ENCODE data around the gene FKBP7.

FKBP7 gene

DNA sequence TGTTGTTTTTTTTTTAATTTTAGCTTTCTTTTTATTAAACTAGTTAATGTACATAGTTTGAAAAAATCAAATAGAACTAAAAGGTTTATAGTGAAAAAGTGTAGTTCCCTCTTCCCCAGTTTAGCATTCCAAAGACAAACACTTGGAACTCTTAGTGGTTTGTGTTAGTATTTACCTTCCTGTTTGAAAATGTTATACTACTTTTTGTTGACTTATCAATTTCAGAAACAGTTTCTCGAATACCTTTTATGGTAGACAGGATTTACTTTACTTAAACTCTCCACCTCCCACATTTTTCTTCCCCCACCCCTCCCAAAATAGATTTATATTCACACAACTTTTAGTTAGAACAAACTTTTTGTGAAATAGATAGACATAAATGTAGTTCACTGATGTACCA, 28.5 kb upstream of the FKBP7 start:
- TF ChIP-seq ZNF274 (IDR thresholded peaks at IDR 0.05; ENCODE audit: low read depth, low read length): no peak
- no peak overlapping the region for H3K4me3 ChIP-seq (ENCODE audit: low read length)

- no peak for TF ChIP-seq ZNF274 (IDR thresholded peaks at IDR 0.05; ENCODE audit: low read depth, low read length)
- H3K4me3 ChIP-seq (ENCODE audit: low read length): no peak overlapping the region
Observed at GRCh38 chr2:178506524-178506923, 28.1 kb upstream of the FKBP7 start.

- TF ChIP-seq ZNF274 (IDR thresholded peaks at IDR 0.05; ENCODE audit: low read depth, low read length): no peak
- H3K4me3 ChIP-seq (ENCODE audit: low read length): no peak overlapping the region
Observed at GRCh38 chr2:178506101-178506500, 27.7 kb upstream of the FKBP7 start.

- H3K4me3 ChIP-seq (ENCODE audit: low read length): no peak overlapping the region
- no peak for TF ChIP-seq ZNF274 (IDR thresholded peaks at IDR 0.05; ENCODE audit: low read depth, low read length)
Observed at GRCh38 chr2:178502751-178503150, 24.4 kb upstream of the FKBP7 start.

- TF ChIP-seq ZNF274 (IDR thresholded peaks at IDR 0.05; ENCODE audit: low read depth, low read length): no peak
- no peak overlapping the region for H3K4me3 ChIP-seq (ENCODE audit: low read length)
Observed at GRCh38 chr2:178499640-178500039, 21.2 kb upstream of the FKBP7 start.

DNA sequence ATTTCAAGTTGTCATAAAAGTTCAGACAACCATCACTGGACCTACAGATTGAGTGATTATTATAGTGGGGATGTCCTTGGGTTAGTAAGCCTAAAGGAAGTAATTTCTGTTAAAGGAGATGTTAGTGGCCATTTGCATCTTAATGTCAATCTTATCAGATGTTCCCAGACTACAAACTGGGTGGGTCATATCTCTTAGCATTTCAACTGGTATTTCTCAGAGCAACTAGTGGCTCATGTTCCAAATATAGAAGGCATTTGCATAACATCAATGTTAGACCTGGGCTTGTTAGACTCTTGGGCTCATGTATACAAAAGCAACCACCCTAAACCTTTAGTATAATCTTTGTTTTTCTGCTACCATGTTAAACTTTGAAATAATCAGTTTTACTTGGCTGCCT, 19.7 kb upstream of the FKBP7 start:
- H3K4me3 ChIP-seq (ENCODE audit: low read length): no peak overlapping the region
- no peak for TF ChIP-seq ZNF274 (IDR thresholded peaks at IDR 0.05; ENCODE audit: low read depth, low read length)

DNA sequence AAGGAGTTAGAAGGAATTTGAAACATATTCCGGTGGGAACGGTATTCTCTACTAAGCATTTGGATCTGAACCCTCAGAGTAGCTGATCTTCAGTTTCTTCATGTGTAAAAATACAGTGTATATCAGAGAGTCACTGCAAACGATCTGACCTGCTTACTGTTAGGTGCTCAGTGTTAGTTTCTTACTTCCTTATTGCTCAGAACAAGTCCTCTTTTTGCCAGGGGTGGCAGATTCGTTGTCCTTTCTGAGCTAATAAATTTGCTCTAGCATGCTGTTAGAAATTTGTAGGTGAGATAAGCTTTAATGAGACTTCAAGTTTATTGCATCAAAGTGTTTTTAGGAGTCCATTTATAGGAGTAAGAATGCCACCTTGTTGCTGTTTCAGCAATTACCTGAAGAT, 17.6 kb upstream of the FKBP7 start:
- no peak for TF ChIP-seq ZNF274 (IDR thresholded peaks at IDR 0.05; ENCODE audit: low read depth, low read length)
- H3K4me3 ChIP-seq (ENCODE audit: low read length): no peak overlapping the region

- TF ChIP-seq ZNF274 (IDR thresholded peaks at IDR 0.05; ENCODE audit: low read depth, low read length): no peak
- H3K4me3 ChIP-seq (ENCODE audit: low read length): no peak overlapping the region
Observed at GRCh38 chr2:178491612-178492011, 13.2 kb upstream of the FKBP7 start.

DNA sequence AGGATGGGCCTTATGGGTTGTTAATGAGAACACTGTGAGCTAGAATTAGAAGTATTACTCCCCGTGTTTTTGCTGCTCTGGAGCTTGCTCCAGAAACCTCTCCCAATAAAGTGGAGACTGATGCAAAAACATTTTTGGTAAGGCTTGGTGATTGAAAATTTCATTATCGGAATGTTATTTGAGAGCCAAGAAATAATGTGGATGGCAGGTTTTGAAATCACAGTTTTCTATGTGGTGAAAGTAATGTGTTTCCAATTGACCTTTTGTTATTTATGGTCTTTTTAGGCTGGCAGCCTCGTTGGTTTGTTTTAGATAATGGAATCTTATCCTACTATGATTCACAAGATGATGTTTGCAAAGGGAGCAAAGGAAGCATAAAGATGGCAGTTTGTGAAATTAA, 7.0 kb upstream of the FKBP7 start:
- H3K4me3 ChIP-seq (ENCODE audit: low read length): no peak overlapping the region
- TF ChIP-seq ZNF274 (IDR thresholded peaks at IDR 0.05; ENCODE audit: low read depth, low read length): no peak

GRCh38 chr2:178484245-178485041, 6.0 kb upstream of the FKBP7 start:
- TF ChIP-seq ZNF274 (IDR thresholded peaks at IDR 0.05; ENCODE audit: low read depth, low read length): no peak
- no peak overlapping the region for H3K4me3 ChIP-seq (ENCODE audit: low read length)

GRCh38 chr2:178482437-178482836, 4.0 kb upstream of the FKBP7 start:
- peak overlapping the region; percentile 72 for H3K4me3 ChIP-seq (ENCODE audit: low read length)
- TF ChIP-seq ZNF274 (IDR thresholded peaks at IDR 0.05; ENCODE audit: low read depth, low read length): no peak

DNA sequence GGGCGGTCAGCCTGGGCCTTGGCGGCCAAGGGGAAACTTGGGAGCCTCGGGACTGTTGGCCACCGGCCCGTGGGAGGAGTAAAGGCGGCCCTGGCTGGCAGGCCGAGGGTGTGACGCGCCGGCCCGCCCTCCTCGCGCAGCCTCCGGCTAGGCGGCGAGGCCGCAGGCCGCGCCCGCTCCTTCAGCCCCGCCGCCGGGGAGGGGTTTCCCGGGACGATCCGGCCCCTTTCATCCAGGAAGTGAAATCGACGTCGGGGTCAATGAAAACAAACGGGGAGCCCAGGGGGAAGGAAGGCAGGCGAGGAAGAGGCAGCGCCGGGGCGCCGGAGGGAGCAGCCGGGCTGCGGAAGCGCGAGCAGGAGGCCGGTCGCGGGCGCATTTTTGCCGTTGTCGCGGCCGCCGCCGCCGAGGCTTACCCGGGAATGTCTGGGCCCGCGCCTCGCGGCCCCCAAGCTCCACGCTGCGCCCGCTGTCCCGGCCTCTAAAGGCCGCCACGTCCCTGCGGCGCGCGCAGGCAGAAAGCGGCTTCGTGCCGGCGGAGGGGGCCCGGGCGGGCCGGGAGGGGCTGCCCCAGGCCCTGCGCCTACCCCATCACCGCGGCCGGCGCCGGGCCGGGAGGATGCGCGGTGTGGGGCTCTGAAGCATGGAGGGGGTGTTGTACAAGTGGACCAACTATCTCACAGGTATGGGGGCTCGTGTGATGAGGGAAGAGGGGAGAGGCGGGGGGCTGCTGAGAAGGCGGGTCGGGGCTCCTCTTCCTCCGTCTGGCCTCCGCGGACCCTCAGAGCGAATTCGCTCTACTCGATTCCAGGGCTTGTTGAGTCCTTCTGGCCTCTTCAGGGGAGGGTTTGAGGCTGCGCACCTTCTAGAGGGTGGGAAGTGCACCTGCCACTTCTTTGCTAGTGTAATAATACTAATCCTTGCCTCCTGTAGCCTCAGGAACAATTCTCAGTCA, 2.1 kb upstream of the FKBP7 start, which contains the start of gene PLEKHA3:
Gene PLEKHA3, plus strand, starts transcription at position 231 of the 955 bp plus-strand sequence. Its CDS starts 413 bp downstream, at position 644.
- TF ChIP-seq ZNF274 (IDR thresholded peaks at IDR 0.05; ENCODE audit: low read depth, low read length): no peak
- H3K4me3 ChIP-seq (ENCODE audit: low read length): peak within 1 kb of the TSS; percentile 72

DNA sequence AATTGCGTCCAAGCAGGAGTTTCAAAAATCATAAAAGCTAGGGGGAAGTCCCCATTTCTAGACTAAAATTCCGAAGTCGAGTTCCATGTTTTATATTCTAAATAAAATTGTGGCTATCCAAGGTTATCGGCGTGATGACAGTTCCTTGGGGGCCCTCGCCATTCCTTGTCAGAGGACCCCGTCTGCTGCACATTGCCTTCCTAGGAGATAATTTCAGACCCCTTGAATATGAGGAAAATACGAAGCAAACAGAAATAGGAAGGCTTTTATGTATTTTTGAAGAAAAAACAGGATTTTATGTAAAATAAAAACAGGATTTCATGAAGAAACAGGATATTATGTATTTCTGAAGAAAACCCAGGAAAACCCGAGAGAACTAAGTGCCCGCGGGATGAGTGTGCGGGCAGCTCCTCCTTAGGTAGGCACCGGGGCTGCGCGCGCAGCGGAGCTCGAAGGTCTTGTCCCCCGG, 1.4 kb upstream of the FKBP7 start:
- no peak for TF ChIP-seq ZNF274 (IDR thresholded peaks at IDR 0.05; ENCODE audit: low read depth, low read length)
- peak overlapping the region; percentile 72; the same call in 1 of the 2 replicates for H3K4me3 ChIP-seq (ENCODE audit: low read length)

DNA sequence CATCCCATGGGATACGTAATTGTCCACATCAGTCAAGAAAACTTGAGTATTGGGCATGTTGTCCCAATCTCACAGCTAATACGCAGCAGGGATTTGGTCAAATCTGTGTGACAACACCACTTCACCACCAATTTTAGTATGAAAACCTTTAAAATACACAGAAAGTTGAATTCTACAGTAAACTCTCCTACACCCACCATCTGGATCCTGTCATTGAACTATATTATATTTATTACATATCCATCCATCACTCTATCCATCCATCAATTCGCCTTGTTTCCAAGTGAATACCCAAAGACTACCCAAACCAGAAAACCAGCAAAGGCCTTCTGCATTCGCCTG, 846 bp upstream of the FKBP7 start:
- no peak overlapping the region for H3K4me3 ChIP-seq (ENCODE audit: low read length)
- no peak for TF ChIP-seq ZNF274 (IDR thresholded peaks at IDR 0.05; ENCODE audit: low read depth, low read length)

GRCh38 chr2:178478130-178478438, 316 bp downstream of the FKBP7 start:
- peak overlapping the region; percentile 98 for H3K4me3 ChIP-seq (ENCODE audit: low read length)
- TF ChIP-seq ZNF274 (IDR thresholded peaks at IDR 0.05; ENCODE audit: low read depth, low read length): no peak

Measured in GM08714 (cell line).